RWPE2 (cell line): ENCODE measurements around the gene DNAI2.

Experiments
- ATAC-seq: fragments of 200-7000 bp; cut with Tn5 transposase; 3 replicates; pipeline ENCODE4 v1.9.1; 2021; ENCODE audit warnings: low read depth
- DNase-seq: peaks from one replicate; pipeline ENCODE4 v3.0.0-alpha.2; 2020; ENCODE audit warnings: low spot score
- H3K27ac ChIP-seq: fragments of 450-650 bp; 2 replicates; pipeline ENCODE4 v1.5.1; 2017; ENCODE audit warnings: mild to moderate bottlenecking; ENCODE audit not compliant: poor library complexity, severe bottlenecking
- H3K27me3 ChIP-seq: fragments of 250-450 bp; sonication (Bioruptor Pico); 2 replicates; pipeline ENCODE4 v1.5.1; 2021; ENCODE audit warnings: mild to moderate bottlenecking, moderate library complexity; ENCODE audit not compliant: insufficient read depth, poor library complexity, severe bottlenecking
- H3K36me3 ChIP-seq: fragments of 250-450 bp; sonication (Bioruptor Pico); 2 replicates; pipeline ENCODE4 v1.5.1; 2020; ENCODE audit warnings: low read depth, mild to moderate bottlenecking, moderate library complexity
- H3K4me1 ChIP-seq: fragments of 250-450 bp; sonication (Bioruptor Pico); 2 replicates; pipeline ENCODE4 v1.5.1; 2021; ENCODE audit warnings: mild to moderate bottlenecking, moderate library complexity; ENCODE audit not compliant: insufficient read depth, poor library complexity, severe bottlenecking
- H3K4me3 ChIP-seq: fragments of 250-450 bp; sonication (Bioruptor Pico); 2 replicates; pipeline ENCODE4 v1.5.1; 2021; ENCODE audit warnings: mild to moderate bottlenecking, moderate library complexity; ENCODE audit not compliant: severe bottlenecking
- H3K9me3 ChIP-seq: fragments of 250-450 bp; sonication (Bioruptor Pico); 2 replicates; pipeline ENCODE4 v1.5.1; 2021; ENCODE audit warnings: mild to moderate bottlenecking, moderate library complexity; ENCODE audit not compliant: severe bottlenecking
- TF ChIP-seq, protein P1 (sequence below): fragments of 450-650 bp; IDR thresholded peaks from one replicate; pipeline ENCODE4 v1.5.1; 2017; ENCODE audit warnings: mild to moderate bottlenecking, moderate library complexity; ENCODE audit not compliant: poor library complexity, severe bottlenecking

DNAI2 gene

GRCh38 chr17:74334393-74335039, 60.5 kb downstream of the DNAI2 start:
- H3K27me3 ChIP-seq, result no peaks in the 10 kb centered on the region
- DNase-seq, result no peak
- no peak overlapping the region for H3K27ac ChIP-seq
- ATAC-seq, result no peak
- no peaks in the 10 kb centered on the region for H3K4me1 ChIP-seq
- TF ChIP-seq, protein P1, sequence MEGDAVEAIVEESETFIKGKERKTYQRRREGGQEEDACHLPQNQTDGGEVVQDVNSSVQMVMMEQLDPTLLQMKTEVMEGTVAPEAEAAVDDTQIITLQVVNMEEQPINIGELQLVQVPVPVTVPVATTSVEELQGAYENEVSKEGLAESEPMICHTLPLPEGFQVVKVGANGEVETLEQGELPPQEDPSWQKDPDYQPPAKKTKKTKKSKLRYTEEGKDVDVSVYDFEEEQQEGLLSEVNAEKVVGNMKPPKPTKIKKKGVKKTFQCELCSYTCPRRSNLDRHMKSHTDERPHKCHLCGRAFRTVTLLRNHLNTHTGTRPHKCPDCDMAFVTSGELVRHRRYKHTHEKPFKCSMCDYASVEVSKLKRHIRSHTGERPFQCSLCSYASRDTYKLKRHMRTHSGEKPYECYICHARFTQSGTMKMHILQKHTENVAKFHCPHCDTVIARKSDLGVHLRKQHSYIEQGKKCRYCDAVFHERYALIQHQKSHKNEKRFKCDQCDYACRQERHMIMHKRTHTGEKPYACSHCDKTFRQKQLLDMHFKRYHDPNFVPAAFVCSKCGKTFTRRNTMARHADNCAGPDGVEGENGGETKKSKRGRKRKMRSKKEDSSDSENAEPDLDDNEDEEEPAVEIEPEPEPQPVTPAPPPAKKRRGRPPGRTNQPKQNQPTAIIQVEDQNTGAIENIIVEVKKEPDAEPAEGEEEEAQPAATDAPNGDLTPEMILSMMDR, result no peak
- no peaks in the 10 kb centered on the region for H3K9me3 ChIP-seq
- no peak overlapping the region for H3K4me3 ChIP-seq
- no peaks in the 10 kb centered on the region for H3K36me3 ChIP-seq

- Histone ChIP-seq H3K36me3 (no peaks in the 10 kb centered on the region), H3K4me1 (no peaks in the 10 kb centered on the region), H3K4me3 (no peak overlapping the region), H3K27me3 (no peaks in the 10 kb centered on the region), H3K27ac (no peak overlapping the region), H3K9me3 (no peaks in the 10 kb centered on the region)
- TF ChIP-seq, protein P1, result no peak
- ATAC-seq (no peak), DNase-seq (no peak)
These were observed 61.6 kb downstream of the DNAI2 start for GRCh38 chr17:74335529-74336062.

GRCh38 chr17:74336307-74336706, 62.3 kb downstream of the DNAI2 start:
- TF ChIP-seq, protein P1, result no peak
- H3K4me1 ChIP-seq, result no peaks in the 10 kb centered on the region
- no peaks in the 10 kb centered on the region for H3K36me3 ChIP-seq
- no peak overlapping the region for H3K27ac ChIP-seq
- no peaks in the 10 kb centered on the region for H3K9me3 ChIP-seq
- ATAC-seq (no peak), DNase-seq (no peak)
- H3K4me3 ChIP-seq, result no peak overlapping the region
- H3K27me3 ChIP-seq, result no peaks in the 10 kb centered on the region

- H3K4me3 ChIP-seq, result no peak overlapping the region
- TF ChIP-seq, protein P1, result no peak
- ATAC-seq (no peak), DNase-seq (no peak)
- H3K27ac ChIP-seq, result no peak overlapping the region
- no peaks in the 10 kb centered on the region for H3K36me3 ChIP-seq
- no peaks in the 10 kb centered on the region for H3K9me3 ChIP-seq
- no peaks in the 10 kb centered on the region for H3K4me1 ChIP-seq
- no peaks in the 10 kb centered on the region for H3K27me3 ChIP-seq
These were observed 63.9 kb downstream of the DNAI2 start for GRCh38 chr17:74337834-74338500.
